GM18499 (cell line): ENCODE results near the gene KLHL7.
"Not testable (repeated sequence)": the region's sequence is repeated elsewhere in the genome, so short reads cannot be mapped to it uniquely, and the experiment has no call there.

Experiments used
- ATAC-seq: cut with Tn5 transposase; IDR thresholded peaks from one replicate; pipeline ENCODE4 v1.9.1; 2021; ENCODE audit warnings: moderate number of reproducible peaks; ENCODE audit not compliant: insufficient read depth, unreplicated experiment

Gene KLHL7

GRCh38 chr7:23211589-23211988, 106.0 kb downstream of the KLHL7 start:
- ATAC-seq: no peak

- ATAC-seq: no peak
These were observed 106.8 kb downstream of the KLHL7 start for GRCh38 chr7:23212395-23212794.

GRCh38 chr7:23212841-23213240, 107.3 kb downstream of the KLHL7 start:
- no peak for ATAC-seq

- ATAC-seq: no peak
These were observed 108.2 kb downstream of the KLHL7 start for GRCh38 chr7:23213755-23214154.

GRCh38 chr7:23214423-23214822, 108.8 kb downstream of the KLHL7 start:
- ATAC-seq: no peak

- ATAC-seq: no peak
These were observed 109.4 kb downstream of the KLHL7 start for GRCh38 chr7:23214938-23215337.

- ATAC-seq: no peak
These were observed 110.4 kb downstream of the KLHL7 start for GRCh38 chr7:23216021-23216420.

GRCh38 chr7:23218196-23218595, 112.6 kb downstream of the KLHL7 start:
- no peak for ATAC-seq

- ATAC-seq: no peak
These were observed 115.2 kb downstream of the KLHL7 start for GRCh38 chr7:23220690-23221305.

GRCh38 chr7:23222439-23223030, 117.0 kb downstream of the KLHL7 start:
- ATAC-seq: no peak

GRCh38 chr7:23224364-23224763, 118.8 kb downstream of the KLHL7 start:
- ATAC-seq: not testable (repeated sequence)

- no peak for ATAC-seq
These were observed 121.4 kb downstream of the KLHL7 start for GRCh38 chr7:23226844-23227450.
